Left colon (tissue), 2 donors: ENCODE measurements around the gene SORCS3. TPM values are rescaled to one million over a fixed set of nuclear protein-coding genes. Genes with fewer than 3 reads are reported as not detected.

Experiments used
- ATAC-seq: fragments of 200-7000 bp; cut with Tn5 transposase; one replicate; pipeline ENCODE4 v1.9.1; 2020; ENCODE audit warnings: mild to moderate bottlenecking, moderate library complexity
- DNase-seq, 2 donors: peaks; one replicate each; pipeline ENCODE4 v3.0.0-alpha.2; 2020
- intact Hi-C, 2 donors: fragments of 100-400 bp; cut with DNase I in 1 of 2; cut with micrococcal nuclease in 1 of 2; formaldehyde crosslinking; loops; one replicate each; pipeline versions ENCODE4 v1.11.2 to v1.14.0; 2022; cut with DNase I, micrococcal nuclease
- total RNA-seq, 2 donors: library from RNA; stranded (reverse); fragmentation: NEBNext Ultra II Directional; extraction: Animal tissue kit (Norgen Biotek cat#: 25700); gene quantifications; one replicate each; pipeline ENCODE4 v1.2.1, GENCODE V29; 2021
- donor health status: DM: no; HTN: no; CAD: no.
- donor health status: DM: yes; HTN: yes; CAD: no.

SORCS3 gene
- total RNA-seq, 2 donors from 2014 or later, result 0.22 TPM; not detected in 1

- ATAC-seq, result no peak
- no peak for DNase-seq
- intact Hi-C loops, result no loop called here
These were observed 252.0 kb downstream of the SORCS3 start for GRCh38 chr10:104892879-104893617.

GRCh38 chr10:104893701-104894100, 252.6 kb downstream of the SORCS3 start:
- ATAC-seq (no peak), DNase-seq (no peak)
- intact Hi-C loops, result no loop called here

- ATAC-seq (no peak), DNase-seq (no peak)
- intact Hi-C loops, result no loop called here
These were observed 253.6 kb downstream of the SORCS3 start for GRCh38 chr10:104894681-104895080.

GRCh38 chr10:104895541-104895940, 254.5 kb downstream of the SORCS3 start:
- DNase-seq (no peak), ATAC-seq (no peak)

GRCh38 chr10:104895981-104896380, 254.9 kb downstream of the SORCS3 start:
- intact Hi-C loops, result no loop called here
- ATAC-seq (no peak), DNase-seq (no peak)

More at GRCh38 chr10:104895541-104895940, 254.5 kb downstream of the SORCS3 start:
- intact Hi-C loops, result no loop called here

GRCh38 chr10:104897696-104898095, 256.6 kb downstream of the SORCS3 start:
- DNase-seq (no peak), ATAC-seq (no peak)
- intact Hi-C loops, result no loop called here

GRCh38 chr10:104899779-104900178, 258.7 kb downstream of the SORCS3 start:
- ATAC-seq (no peak), DNase-seq (no peak)
- intact Hi-C loops, result no loop called here

GRCh38 chr10:104903433-104903832, 262.3 kb downstream of the SORCS3 start:
- ATAC-seq, result no peak
- intact Hi-C loops, result no loop called here
- no peak for DNase-seq

GRCh38 chr10:104904753-104905323, 263.7 kb downstream of the SORCS3 start:
- intact Hi-C loops, result no loop called here
- DNase-seq (no peak), ATAC-seq (no peak)

- ATAC-seq (no peak), DNase-seq (no peak)
- intact Hi-C loops, result no loop called here
These were observed 265.0 kb downstream of the SORCS3 start for GRCh38 chr10:104906112-104906511.

- intact Hi-C loops, result no loop called here
- DNase-seq, result no peak
- no peak for ATAC-seq
These were observed 266.4 kb downstream of the SORCS3 start for GRCh38 chr10:104907521-104907920.

GRCh38 chr10:104908581-104908980, 267.5 kb downstream of the SORCS3 start:
- intact Hi-C loops, result no loop called here
- no peak for DNase-seq
- ATAC-seq, result no peak

GRCh38 chr10:104910712-104911111, 269.6 kb downstream of the SORCS3 start:
- no peak for ATAC-seq
- DNase-seq, result no peak
- intact Hi-C loops, result no loop called here

- intact Hi-C loops, result no loop called here
- ATAC-seq, result no peak
- DNase-seq, result no peak
These were observed 272.3 kb downstream of the SORCS3 start for GRCh38 chr10:104913390-104913789.

- ATAC-seq (no peak), DNase-seq (no peak)
- intact Hi-C loops, result no loop called here
These were observed 279.4 kb downstream of the SORCS3 start for GRCh38 chr10:104920476-104920875.

- DNase-seq, result no peak
- intact Hi-C loops, result no loop called here
- no peak for ATAC-seq
These were observed 280.7 kb downstream of the SORCS3 start for GRCh38 chr10:104921763-104922162.

- intact Hi-C loops, result no loop called here
- ATAC-seq (no peak), DNase-seq (no peak)
These were observed 281.7 kb downstream of the SORCS3 start for GRCh38 chr10:104922810-104923209.

GRCh38 chr10:104923501-104923900, 282.4 kb downstream of the SORCS3 start:
- no peak for ATAC-seq
- no peak for DNase-seq
- intact Hi-C loops, result no loop called here

- intact Hi-C loops, result no loop called here
- DNase-seq (no peak), ATAC-seq (no peak)
These were observed 283.2 kb downstream of the SORCS3 start for GRCh38 chr10:104924101-104924795.

- intact Hi-C loops, result no loop called here
- no peak for ATAC-seq
These were observed 284.3 kb downstream of the SORCS3 start for GRCh38 chr10:104925232-104925851.

More at GRCh38 chr10:104925232-104925851, 284.3 kb downstream of the SORCS3 start:
- peak in 1 of 2 donors; percentile 17 for DNase-seq
